ENCODE measurements around the gene PDCD2.
A peak's percentile ranks its signal among the peaks of the same experiment; 100 is the strongest.
"Not testable (repeated sequence)": the region's sequence is repeated elsewhere in the genome, so short reads cannot be mapped to it uniquely, and the experiment has no call there.

PDCD2 gene

GRCh38 chr6:170552765-170553533 lies 31.5 kb downstream of the PDCD2 start, which contains the start of gene PSMB1:
PSMB1 (minus strand) TSS chr6:170553307; CDS start chr6:170553242, 65 bp downstream.
- DNase-seq (ENCODE audit: low spot score): peak; percentile 92

DNA sequence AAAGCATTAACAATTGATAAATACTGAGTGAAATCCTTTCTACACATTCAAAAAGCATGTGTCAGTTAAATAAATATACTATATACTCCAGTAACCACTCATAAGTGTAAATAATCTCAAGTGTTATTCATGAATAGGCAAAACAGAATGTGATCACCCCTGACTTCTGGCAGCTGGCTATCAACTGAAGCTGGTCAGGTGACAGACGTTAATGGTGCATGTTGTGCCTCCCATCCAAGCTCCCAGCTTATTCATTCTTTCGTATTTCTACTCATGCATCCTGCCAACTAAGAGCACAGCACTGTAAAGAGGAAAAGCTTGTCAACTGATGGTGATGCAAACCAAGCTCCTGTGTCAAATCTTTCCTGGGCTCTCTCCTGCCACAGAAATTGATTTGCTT lies 39.0 kb downstream of the PDCD2 start:
- no peak for DNase-seq (ENCODE audit: low spot score)

- no peak for DNase-seq (ENCODE audit: low spot score)
Observed at GRCh38 chr6:170542031-170542719, 42.3 kb downstream of the PDCD2 start.

DNA sequence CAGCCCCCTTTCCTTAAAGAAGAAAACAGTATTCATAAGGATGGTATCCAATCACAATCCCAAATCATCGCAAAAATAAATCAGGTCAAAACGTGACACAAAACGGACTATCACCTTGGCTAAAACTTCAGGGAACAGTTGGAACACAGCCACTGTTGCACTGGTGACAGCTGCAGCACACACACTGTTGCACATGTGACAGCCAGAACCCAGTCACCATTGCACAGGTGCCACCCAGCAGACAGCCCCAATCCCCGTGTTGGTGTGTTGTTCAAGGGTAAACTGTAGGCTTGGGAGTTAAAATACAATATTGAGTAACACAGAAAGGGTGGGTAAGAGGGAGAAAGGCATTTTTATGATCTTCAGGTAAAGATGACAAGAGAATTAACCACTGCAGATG lies 47.1 kb downstream of the PDCD2 start:
- DNase-seq (ENCODE audit: low spot score): no peak

- no peak for DNase-seq (ENCODE audit: low spot score)
Observed at GRCh38 chr6:170536671-170537070, 47.8 kb downstream of the PDCD2 start.

GRCh38 chr6:170535004-170535403 lies 49.4 kb downstream of the PDCD2 start:
- no peak for DNase-seq (ENCODE audit: low spot score)

DNA sequence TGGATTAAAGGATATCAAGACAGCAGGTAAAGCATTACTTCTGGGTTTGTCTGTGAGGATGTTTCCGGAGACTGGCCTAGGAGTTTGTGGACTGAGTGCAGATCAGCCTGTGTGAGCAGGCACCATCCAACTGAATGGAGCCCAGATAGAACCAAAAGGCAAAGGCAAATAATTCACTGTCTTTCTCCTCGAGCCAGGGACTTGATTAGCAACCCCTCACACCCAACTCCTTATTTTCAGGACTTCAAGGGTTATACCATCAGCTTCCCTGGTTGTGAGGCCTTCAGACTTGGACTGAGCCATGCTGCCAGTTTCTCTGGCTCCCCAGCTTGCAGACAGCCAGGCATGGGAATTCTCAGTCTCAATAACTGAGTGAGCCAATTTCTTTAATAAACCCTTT lies 50.6 kb downstream of the PDCD2 start:
- DNase-seq (ENCODE audit: low spot score): no peak

DNA sequence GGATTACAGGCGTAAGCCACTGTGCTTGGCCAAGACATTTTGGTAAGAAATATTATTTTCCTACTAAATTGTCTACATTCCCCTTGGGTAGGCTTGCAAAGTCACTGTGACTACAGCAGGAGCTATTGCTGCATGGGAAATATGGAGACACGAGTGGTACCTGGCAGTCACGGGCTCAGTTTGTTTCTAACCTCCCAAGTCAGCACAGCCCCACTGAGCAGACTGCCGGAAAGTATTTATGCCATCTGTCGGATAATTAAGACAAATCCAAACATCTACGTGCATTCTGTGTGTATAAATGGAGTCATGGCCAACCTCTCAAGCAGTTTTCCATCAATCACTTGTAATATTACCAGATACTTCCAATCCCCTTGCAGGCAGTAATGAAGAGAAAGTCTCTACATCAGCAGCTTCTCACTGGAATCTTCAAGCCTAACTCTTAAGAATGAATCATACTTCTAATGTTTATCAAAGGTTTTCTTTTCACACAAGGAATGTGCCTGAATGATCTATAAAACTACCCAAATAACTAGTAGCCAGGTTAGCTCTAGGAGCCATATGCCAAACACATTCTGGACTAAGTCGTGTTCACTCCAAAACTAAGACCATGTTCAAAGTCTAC lies 51.5 kb downstream of the PDCD2 start:
- no peak for DNase-seq (ENCODE audit: low spot score)

GRCh38 chr6:170529839-170530469 lies 54.5 kb downstream of the PDCD2 start:
- DNase-seq (ENCODE audit: low spot score): peak; percentile 64

DNA sequence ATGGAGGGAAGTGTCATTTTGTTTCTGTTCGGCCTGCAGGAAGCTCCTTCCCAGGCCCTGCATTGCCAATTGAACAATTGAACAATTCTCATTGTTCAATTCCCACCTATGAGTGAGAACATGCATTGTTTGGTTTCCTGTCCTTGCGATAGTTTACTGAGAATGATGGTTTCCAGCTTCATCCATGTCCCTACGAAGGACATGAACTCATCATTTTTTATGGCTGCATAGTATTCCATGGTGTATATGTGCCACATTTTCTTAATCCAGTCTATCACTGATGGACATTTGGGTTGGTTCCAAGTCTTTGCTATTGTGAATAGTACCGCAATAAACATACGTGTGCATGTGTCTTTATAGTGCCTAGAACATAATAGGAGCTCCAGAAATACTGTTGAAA lies 56.4 kb downstream of the PDCD2 start:
- DNase-seq (ENCODE audit: low spot score): not testable (repeated sequence)

DNA sequence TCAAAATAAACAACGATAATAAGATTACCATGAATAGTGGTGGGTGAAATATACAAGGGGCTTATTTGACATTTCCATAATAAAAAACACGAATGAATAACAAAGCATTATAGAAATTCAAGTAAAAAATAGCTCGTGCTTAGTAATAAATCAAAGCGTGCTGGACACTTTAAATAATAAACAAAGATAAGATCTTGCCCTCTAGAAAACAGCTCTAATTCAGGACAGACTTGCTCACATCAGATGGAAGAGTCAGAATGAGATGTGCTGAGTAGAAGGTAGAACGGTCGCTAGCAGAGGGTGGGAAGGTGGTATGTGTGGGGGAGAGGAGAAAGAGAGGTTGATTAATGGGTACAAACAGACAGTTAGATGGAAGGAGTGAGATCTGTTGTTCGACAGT lies 58.6 kb downstream of the PDCD2 start:
- no peak for DNase-seq (ENCODE audit: low spot score)
